Activated CD8-positive, alpha-beta memory T cell treated with anti-CD3 and anti-CD28 coated beads for 36 hours (primary cell): ENCODE results near the gene OR9A2. TPM values are rescaled to one million over a fixed set of nuclear protein-coding genes. Genes with fewer than 3 reads are reported as not detected.

Source experiments
- CTCF ChIA-PET: fragments of 350-600 bp; sonication (Branson Sonifier 250); formaldehyde crosslinking; loops from one replicate; lab custom pipeline; 2021; ENCODE audit warnings: antibody characterized with exemption; lab: Charles Lee
- POLR2A ChIA-PET: fragments of 350-600 bp; sonication (Branson Sonifier 250); formaldehyde crosslinking; loops from one replicate; lab custom pipeline; 2021; ENCODE audit warnings: antibody characterized with exemption; lab: Charles Lee
- total RNA-seq, 2 experiments: library from RNA; stranded (reverse); gene quantifications; one replicate each; pipeline ENCODE4 v1.2.3, GENCODE V29; 2021

Gene OR9A2, protein sequence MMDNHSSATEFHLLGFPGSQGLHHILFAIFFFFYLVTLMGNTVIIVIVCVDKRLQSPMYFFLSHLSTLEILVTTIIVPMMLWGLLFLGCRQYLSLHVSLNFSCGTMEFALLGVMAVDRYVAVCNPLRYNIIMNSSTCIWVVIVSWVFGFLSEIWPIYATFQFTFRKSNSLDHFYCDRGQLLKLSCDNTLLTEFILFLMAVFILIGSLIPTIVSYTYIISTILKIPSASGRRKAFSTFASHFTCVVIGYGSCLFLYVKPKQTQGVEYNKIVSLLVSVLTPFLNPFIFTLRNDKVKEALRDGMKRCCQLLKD
- total RNA-seq, result not detected

- POLR2A ChIA-PET, result no interaction called here
- CTCF ChIA-PET, result no interaction called here
Measured at GRCh38 chr7:143027032-143027431, at the start of gene OR9A2. Gene OR9A2 (minus strand): TSS chr7:143027132. CDS start chr7:143027132, 0 bp downstream.

DNA sequence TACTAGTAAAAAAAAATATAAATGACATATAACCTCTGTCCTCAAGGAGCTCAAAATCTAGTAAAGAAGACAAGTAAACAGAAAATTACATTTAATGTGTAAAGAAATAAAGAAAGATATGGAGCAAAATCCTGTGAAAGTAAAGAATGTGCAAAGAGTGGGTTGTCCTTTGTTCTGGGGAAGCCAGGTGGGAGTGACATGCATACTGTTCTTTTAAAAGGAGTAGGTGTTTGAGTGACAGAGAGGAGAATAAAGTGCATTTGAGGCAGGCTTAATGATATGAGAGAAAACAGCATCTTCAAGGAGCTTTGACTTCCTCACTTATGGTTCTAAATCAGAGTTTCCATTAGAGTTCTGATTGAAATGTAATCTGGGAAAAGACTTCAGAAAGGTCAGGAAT, 47.2 kb upstream of the OR9A2 start:
- POLR2A ChIA-PET, result no interaction called here
- CTCF ChIA-PET, result no interaction called here

DNA sequence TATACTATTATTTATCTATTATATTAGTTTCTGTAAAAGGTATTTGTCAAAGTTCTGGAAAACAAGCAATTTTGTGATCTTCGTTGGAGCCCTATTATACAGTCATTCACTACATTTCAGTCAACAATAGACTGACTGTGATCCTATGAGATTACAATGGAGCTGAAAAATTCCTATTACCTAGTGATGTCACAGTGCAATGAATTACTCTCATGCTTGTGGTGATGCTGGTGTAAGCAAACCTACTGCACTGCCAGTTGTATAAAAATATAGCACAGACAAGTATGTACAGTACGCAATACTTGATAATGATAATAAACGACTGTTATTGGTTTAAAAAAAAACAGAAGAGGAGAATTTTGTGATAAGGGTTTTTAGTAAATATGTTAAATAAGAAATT, 46.6 kb upstream of the OR9A2 start:
- ChIA-PET POLR2A (no interaction called here), CTCF (no interaction called here)

- CTCF ChIA-PET, result no interaction called here
- POLR2A ChIA-PET, result no interaction called here
Measured at GRCh38 chr7:143069912-143070500, 43.1 kb upstream of the OR9A2 start.

GRCh38 chr7:143068446-143068845, 41.5 kb upstream of the OR9A2 start:
- ChIA-PET CTCF (no interaction called here), POLR2A (no interaction called here)

DNA sequence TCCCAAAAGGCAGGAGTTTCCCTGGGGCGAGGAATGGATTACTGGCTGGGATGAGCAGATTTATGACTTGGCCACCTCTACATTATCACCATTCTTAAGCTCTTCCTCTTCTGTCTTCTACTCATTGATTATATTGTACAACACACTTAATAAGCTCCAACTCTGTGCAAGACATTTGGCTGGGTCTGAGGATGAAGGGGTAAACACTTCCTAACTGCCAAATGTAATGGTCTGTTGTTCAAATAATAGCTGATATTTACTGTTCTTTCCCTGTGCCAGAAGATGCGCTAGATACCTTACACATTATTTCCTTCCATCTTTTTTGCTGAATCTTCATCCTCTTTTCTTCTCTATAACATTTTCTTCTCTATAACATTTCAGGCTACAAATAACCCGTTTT, 36.8 kb upstream of the OR9A2 start:
- POLR2A ChIA-PET, result no interaction called here
- CTCF ChIA-PET, result no interaction called here

- ChIA-PET POLR2A (no interaction called here), CTCF (no interaction called here)
Measured at GRCh38 chr7:143055754-143056153, 28.8 kb upstream of the OR9A2 start.

DNA sequence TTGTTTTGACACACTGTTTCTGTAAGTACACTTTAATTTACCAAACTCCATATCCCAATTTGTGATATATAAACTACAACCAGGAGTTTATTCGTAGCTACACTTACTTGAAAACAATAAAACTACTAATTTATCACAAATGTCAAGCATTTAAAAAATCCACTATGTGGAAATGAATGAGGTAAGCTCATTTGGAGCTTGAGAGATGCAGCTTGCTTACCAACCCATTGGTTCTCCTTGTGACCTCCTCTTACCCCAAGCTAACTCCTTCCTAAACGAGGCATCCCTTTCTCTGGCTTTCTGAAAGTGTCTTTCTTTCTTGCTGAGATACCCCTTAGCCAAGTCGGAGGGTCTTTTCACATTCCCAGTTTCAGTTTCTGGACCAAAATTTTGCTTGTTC, 27.7 kb upstream of the OR9A2 start:
- ChIA-PET POLR2A (no interaction called here), CTCF (no interaction called here)

GRCh38 chr7:143052041-143052440, 25.1 kb upstream of the OR9A2 start, which contains the start of gene OR6V1:
Gene OR6V1 (plus strand): TSS chr7:143052341. CDS start chr7:143052341, 0 bp downstream.
- POLR2A ChIA-PET, result no interaction called here
- CTCF ChIA-PET, result no interaction called here

DNA sequence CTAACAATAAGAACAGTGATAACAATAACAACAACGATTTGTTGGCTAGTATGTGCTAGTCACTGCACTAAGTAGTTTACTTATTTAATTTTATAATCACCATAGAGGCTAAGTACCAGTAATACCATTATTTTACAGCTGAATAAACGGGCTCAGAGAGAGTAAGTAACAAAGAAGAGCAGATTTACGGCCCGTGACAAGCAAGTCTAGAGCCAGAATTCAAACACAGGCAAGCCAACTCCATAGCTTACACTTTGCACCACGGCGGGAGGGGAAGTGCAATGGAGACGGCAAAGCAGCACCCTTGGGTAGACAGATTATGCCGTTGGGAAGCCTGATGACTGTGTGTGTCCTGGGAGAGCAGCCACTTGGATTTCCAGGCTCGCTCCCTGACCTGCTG, 24.0 kb upstream of the OR9A2 start:
- ChIA-PET POLR2A (no interaction called here), CTCF (no interaction called here)

- CTCF ChIA-PET, result interaction anchor here (0.8 kb wide), 1 partner anchor 29 kb away, joined by 3 read pairs; no protein-coding TSS in a partner anchor
Measured at GRCh38 chr7:143049362-143049761, 22.4 kb upstream of the OR9A2 start.

DNA sequence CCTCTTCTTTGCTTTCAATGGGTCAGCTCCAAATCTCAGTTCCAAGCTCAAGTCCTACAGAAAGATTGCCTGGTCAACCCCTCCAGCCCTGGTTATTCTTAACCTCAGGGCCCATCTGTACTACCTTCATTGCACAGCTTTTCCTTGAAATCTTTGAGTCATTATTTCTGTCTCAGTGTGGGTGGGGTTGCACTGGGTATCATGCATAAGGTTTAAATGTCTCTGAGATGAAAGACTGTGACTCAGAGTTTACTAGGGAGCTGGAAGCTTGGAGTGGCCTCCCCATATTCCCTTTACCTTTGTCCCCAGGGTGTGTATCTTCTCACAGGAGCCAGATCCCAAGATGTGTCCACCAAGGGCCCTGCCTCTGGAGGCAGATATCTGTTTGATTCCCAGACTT, 21.9 kb upstream of the OR9A2 start:
- ChIA-PET POLR2A (no interaction called here), CTCF (interaction anchor here (1.2 kb wide), 1 partner anchor 168 kb away, joined by 3 read pairs; no protein-coding TSS in a partner anchor)

More at GRCh38 chr7:143049362-143049761, 22.4 kb upstream of the OR9A2 start:
- POLR2A ChIA-PET, result no interaction called here

- ChIA-PET CTCF (no interaction called here), POLR2A (no interaction called here)
Measured at GRCh38 chr7:143047326-143047725, 20.4 kb upstream of the OR9A2 start.

DNA sequence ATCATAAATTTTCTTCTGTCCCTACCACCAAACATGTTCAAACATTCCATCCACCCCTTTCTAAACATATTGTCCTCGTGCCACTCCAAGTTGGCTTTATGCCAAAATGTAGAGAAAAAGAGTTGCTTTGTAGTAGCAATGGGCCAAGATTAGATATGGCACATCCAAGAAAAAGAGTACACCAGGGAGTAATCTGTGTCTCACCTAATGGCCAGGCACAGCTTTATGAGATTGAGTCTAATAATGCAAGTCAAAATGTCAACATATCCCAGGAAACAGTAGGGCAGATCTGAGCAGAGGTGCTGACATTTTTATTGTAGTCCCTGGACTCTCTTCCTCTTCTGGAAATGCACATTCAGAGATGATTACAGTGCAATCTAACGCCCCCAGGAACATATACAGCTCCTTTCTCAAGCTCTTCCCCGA, 19.5 kb upstream of the OR9A2 start:
- POLR2A ChIA-PET, result no interaction called here
- CTCF ChIA-PET, result no interaction called here

DNA sequence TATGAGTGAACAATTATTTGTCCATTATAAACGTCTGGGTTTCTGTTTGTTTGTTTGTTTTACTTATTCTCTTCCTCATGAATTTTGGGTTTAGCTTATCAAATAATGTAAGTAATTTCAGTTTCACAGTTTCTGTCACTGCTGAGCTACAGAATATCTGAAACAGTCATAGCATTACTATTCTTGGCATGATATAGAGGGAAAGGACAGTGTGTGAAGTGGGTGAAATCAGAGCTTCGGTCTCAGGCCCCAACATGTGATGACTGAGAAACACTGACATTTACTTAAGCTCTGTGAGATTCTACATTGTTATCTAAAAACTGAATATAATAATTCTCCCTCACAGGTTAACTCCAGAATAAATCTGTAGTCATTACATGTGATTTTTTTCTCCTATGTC, 16.5 kb upstream of the OR9A2 start:
- POLR2A ChIA-PET, result no interaction called here
- CTCF ChIA-PET, result no interaction called here

- ChIA-PET POLR2A (no interaction called here), CTCF (no interaction called here)
Measured at GRCh38 chr7:143042790-143043271, 15.9 kb upstream of the OR9A2 start.

GRCh38 chr7:143042159-143042789, 15.3 kb upstream of the OR9A2 start:
- CTCF ChIA-PET, result no interaction called here

DNA sequence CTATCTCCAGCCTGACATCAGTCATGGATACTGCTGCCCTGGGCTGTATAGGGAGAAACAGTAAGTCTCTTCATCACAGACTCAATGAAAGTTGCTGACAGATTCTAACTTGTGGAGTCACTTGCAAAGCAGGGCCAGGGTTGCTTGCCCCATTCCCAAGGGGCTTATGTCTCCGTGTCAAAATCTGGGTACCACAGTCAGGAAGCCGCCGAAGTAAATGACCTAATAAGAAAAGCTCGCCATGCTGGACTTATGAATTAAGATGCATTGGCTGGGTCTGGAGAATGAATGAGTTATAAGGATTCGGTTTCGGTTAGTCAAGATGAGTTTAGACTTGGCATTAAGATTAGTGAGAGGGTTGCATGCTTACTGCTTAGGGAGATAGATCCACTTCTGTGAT, 14.4 kb upstream of the OR9A2 start:
- ChIA-PET CTCF (interaction anchor here (0.6 kb wide), 1 partner anchor 22 kb away, joined by 3 read pairs; no protein-coding TSS in a partner anchor), POLR2A (no interaction called here)

More at GRCh38 chr7:143042159-143042789, 15.3 kb upstream of the OR9A2 start:
- POLR2A ChIA-PET, result no interaction called here

DNA sequence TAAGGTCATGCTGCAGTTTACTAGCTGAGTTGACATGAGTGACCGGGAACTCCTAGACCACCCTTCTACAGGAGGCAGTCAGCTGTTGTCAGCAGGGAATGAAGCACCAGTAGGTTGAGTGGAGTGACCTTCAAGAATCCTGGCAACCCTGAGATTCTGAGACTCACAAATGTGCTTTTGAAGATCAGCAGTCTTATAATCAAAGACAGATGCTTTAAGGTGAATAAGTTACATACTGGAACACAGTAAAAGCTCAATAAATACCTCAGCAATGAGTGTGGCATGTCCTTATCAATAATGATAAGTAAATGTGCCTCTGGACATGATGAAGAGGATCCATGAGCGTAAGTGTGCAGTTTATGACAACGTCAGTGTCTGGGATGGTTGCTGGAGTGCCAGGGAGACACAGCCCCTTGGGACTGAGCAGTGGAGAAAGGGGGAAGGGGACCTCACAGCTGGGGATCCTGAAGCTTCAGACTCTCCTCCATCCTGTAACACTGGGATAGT, 13.3 kb upstream of the OR9A2 start:
- ChIA-PET POLR2A (no interaction called here), CTCF (no interaction called here)

DNA sequence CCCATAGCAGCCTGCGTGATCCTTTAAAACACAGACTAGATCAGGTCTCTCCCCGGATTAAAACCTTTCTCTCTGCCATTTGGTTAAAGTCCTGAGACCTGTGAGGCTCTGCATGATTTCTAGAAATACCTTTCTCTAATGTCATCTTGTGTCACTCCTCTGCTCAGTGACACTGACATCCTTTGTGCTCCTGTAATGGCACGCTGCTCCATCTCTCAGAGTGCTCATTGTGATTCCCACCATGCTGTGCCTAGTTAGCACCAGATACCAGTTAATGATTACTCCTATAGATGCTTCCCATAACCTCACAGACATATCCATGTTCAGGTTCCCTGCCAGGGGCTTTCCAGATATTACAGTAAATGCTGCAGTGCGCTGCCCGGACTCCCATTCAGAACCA, 11.7 kb upstream of the OR9A2 start:
- ChIA-PET POLR2A (no interaction called here), CTCF (no interaction called here)
